H9 (cell line): Measurements from ENCODE around the gene CCDC102A. TPM values are rescaled to one million over a fixed set of nuclear protein-coding genes. Genes with fewer than 3 reads are reported as not detected.

Source experiments
- DNase-seq: peaks from one replicate; pipeline ENCODE4 v3.0.0-alpha.2; 2017
- H2AFZ ChIP-seq: one replicate; pipeline ENCODE4 v1.6.1; 2013; ENCODE audit warnings: mild to moderate bottlenecking, low read length, control low read depth, moderate library complexity
- H2AK5ac ChIP-seq: 2 replicates; pipeline ENCODE4 v1.6.1; 2013; ENCODE audit warnings: low read length, control low read depth, mixed read lengths; ENCODE audit not compliant: insufficient read length
- H2BK120ac ChIP-seq: one replicate; pipeline ENCODE4 v1.6.1; 2013; ENCODE audit warnings: low read depth, mild to moderate bottlenecking, low read length, control low read depth, inconsistent platforms; ENCODE audit not compliant: poor library complexity, severe bottlenecking
- H2BK12ac ChIP-seq: 2 replicates; pipeline ENCODE4 v1.6.1; 2013; ENCODE audit warnings: low read length, control low read depth, mixed read lengths, low read depth; ENCODE audit not compliant: insufficient read length
- H2BK15ac ChIP-seq: 2 replicates; pipeline ENCODE4 v1.6.1; 2013; ENCODE audit warnings: low read depth, low read length, control low read depth
- H2BK20ac ChIP-seq: one replicate; pipeline ENCODE4 v1.6.1; 2013; ENCODE audit warnings: low read depth, mild to moderate bottlenecking, low read length, control low read depth, inconsistent platforms; ENCODE audit not compliant: poor library complexity, severe bottlenecking
- H2BK5ac ChIP-seq: 2 replicates; pipeline ENCODE4 v1.6.1; 2013; ENCODE audit warnings: low read length, control low read depth, mixed read lengths; ENCODE audit not compliant: insufficient read length
- H3K14ac ChIP-seq: 2 replicates; pipeline ENCODE4 v1.6.1; 2013; ENCODE audit warnings: low read length, control low read depth; ENCODE audit not compliant: insufficient read depth
- H3K18ac ChIP-seq: 2 replicates; pipeline ENCODE4 v1.6.1; 2013; ENCODE audit warnings: low read depth, mild to moderate bottlenecking, mixed read lengths, low read length, control low read depth; ENCODE audit not compliant: insufficient read length
- H3K23ac ChIP-seq: 2 replicates; pipeline ENCODE4 v1.6.1; 2013; ENCODE audit warnings: low read length, control low read depth, mixed read lengths, low read depth; ENCODE audit not compliant: insufficient read length
- H3K23me2 ChIP-seq: 2 replicates; pipeline ENCODE4 v1.6.1; 2013; ENCODE audit warnings: low read depth, mild to moderate bottlenecking, mixed read lengths, low read length, control low read depth; ENCODE audit not compliant: insufficient read length, poor library complexity, severe bottlenecking
- H3K27ac ChIP-seq: 2 replicates; pipeline ENCODE4 v1.5.1; 2013; ENCODE audit warnings: low read length, control low read depth, mixed read lengths, low read depth; ENCODE audit not compliant: insufficient read length
- H3K27me3 ChIP-seq: 2 replicates; pipeline ENCODE4 v1.6.1; 2013; ENCODE audit warnings: low read length, control low read depth, inconsistent platforms; ENCODE audit not compliant: insufficient read depth
- H3K4ac ChIP-seq: 2 replicates; pipeline ENCODE4 v1.6.1; 2013; ENCODE audit warnings: low read depth, mild to moderate bottlenecking, control low read depth, inconsistent platforms, low read length, moderate library complexity
- H3K4me1 ChIP-seq: 2 replicates; pipeline ENCODE4 v1.6.1; 2013; ENCODE audit warnings: low read length, control low read depth, inconsistent platforms; ENCODE audit not compliant: insufficient read depth
- H3K4me2 ChIP-seq: 2 replicates; pipeline ENCODE4 v1.6.1; 2013; ENCODE audit warnings: low read length, control low read depth, mixed read lengths; ENCODE audit not compliant: insufficient read length, insufficient read depth
- H3K56ac ChIP-seq: 2 replicates; pipeline ENCODE4 v1.6.1; 2013; ENCODE audit warnings: low read depth, mild to moderate bottlenecking, mixed read lengths, low read length, control low read depth; ENCODE audit not compliant: insufficient read length
- H3K79me1 ChIP-seq: 2 replicates; pipeline ENCODE4 v1.6.1; 2013; ENCODE audit warnings: low read depth, mild to moderate bottlenecking, moderate library complexity, low read length, control low read depth, inconsistent platforms; ENCODE audit not compliant: insufficient read depth, poor library complexity, severe bottlenecking
- H3K79me2 ChIP-seq: 2 replicates; pipeline ENCODE4 v1.6.1; 2013; ENCODE audit warnings: low read length, control low read depth, inconsistent platforms; ENCODE audit not compliant: insufficient read depth
- H3K9ac ChIP-seq: 2 replicates; pipeline ENCODE4 v1.6.1; 2013; ENCODE audit warnings: low read length, control low read depth, mixed read lengths; ENCODE audit not compliant: insufficient read length; ENCODE audit errors: extremely low read depth
- H3K9me3 ChIP-seq: one replicate; pipeline ENCODE4 v1.6.1; 2013; ENCODE audit warnings: low read depth, low read length, inconsistent platforms; ENCODE audit not compliant: control insufficient read depth
- H3T11ph ChIP-seq: one replicate; pipeline ENCODE4 v1.6.1; 2013; ENCODE audit warnings: mild to moderate bottlenecking, low read length, control low read depth, inconsistent platforms
- H4K20me1 ChIP-seq: one replicate; pipeline ENCODE4 v1.6.1; 2013; ENCODE audit not compliant: control insufficient read depth, insufficient read length, insufficient read depth
- H4K5ac ChIP-seq: 2 replicates; pipeline ENCODE4 v1.6.1; 2013; ENCODE audit warnings: low read depth, mild to moderate bottlenecking, mixed read lengths, low read length, control low read depth; ENCODE audit not compliant: insufficient read length
- H4K8ac ChIP-seq: replicated peaks from 2 replicates; pipeline ENCODE4 v1.6.1; 2013; ENCODE audit warnings: low read length, control low read depth, mixed read lengths, low read depth; ENCODE audit not compliant: insufficient read length
- H4K91ac ChIP-seq: 2 replicates; pipeline ENCODE4 v1.6.1; 2013; ENCODE audit warnings: low read depth, mild to moderate bottlenecking, moderate library complexity, mixed read lengths, low read length, control low read depth; ENCODE audit not compliant: insufficient read length
- H3K27ac Mint-ChIP-seq, 3 experiments: 2 replicates in 2 of 3; 3 replicates in 1 of 3; pipeline ENCODE4 v1.8.0; 2020 to 2021; ENCODE audit warnings: mixed read lengths in 3 of 3, mild to moderate bottlenecking in 1 of 3, moderate library complexity in 1 of 3
- H3K27me3 Mint-ChIP-seq: 2 replicates; pipeline ENCODE4 v1.8.0; 2021; ENCODE audit warnings: low read depth, mild to moderate bottlenecking, moderate library complexity, mixed read lengths
- H3K36me3 Mint-ChIP-seq, 3 experiments: 2 replicates in 2 of 3; 3 replicates in 1 of 3; pipeline ENCODE4 v1.8.0; 2020 to 2021; ENCODE audit warnings: low read depth in 3 of 3, mixed read lengths in 3 of 3; ENCODE audit not compliant: insufficient read depth in 1 of 3
- H3K4me1 Mint-ChIP-seq, 2 experiments: 2 replicates each; pipeline ENCODE4 v1.8.0; 2020; ENCODE audit warnings: mixed read lengths in 2 of 2
- H3K4me3 Mint-ChIP-seq, 2 experiments: 2 replicates in 1 of 2; 3 replicates in 1 of 2; pipeline ENCODE4 v1.8.0; 2020 to 2021; ENCODE audit warnings: mild to moderate bottlenecking in 2 of 2, mixed read lengths in 2 of 2, moderate library complexity in 1 of 2
- H3K9me3 Mint-ChIP-seq, 2 experiments: 2 replicates in 1 of 2; 3 replicates in 1 of 2; pipeline ENCODE4 v1.8.0; 2020; ENCODE audit warnings: mild to moderate bottlenecking in 2 of 2, mixed read lengths in 2 of 2, moderate library complexity in 1 of 2
- WGBS: extraction: QIAGEN DNeasy Blood & Tissue Kit; methylation state at CpG from one replicate; pipeline ENCODE4 v1.1.7; 2013; ENCODE audit warnings: missing lambda C conversion rate, low lambda C conversion rate, mixed read lengths; ENCODE audit not compliant: insufficient read length; ENCODE audit errors: extremely low coverage; 5-methylcytosine and 5-hydroxymethylcytosine counted together
- total RNA-seq: library from RNA; stranded (reverse); gene quantifications from 2 replicates; pipeline ENCODE4 v1.2.1, GENCODE V29; 2021
- TF ChIP-seq, protein P1 (sequence below): fragments of 200-600 bp; sonication (generic); conservative IDR thresholded peaks from 3 replicates; pipeline ENCODE4 v1.8.0; 2021; ENCODE audit warnings: antibody characterized with exemption, mild to moderate bottlenecking

The CCDC102A gene
- total RNA-seq, 1 experiment from 2014 or later: 8.2 TPM

DNA sequence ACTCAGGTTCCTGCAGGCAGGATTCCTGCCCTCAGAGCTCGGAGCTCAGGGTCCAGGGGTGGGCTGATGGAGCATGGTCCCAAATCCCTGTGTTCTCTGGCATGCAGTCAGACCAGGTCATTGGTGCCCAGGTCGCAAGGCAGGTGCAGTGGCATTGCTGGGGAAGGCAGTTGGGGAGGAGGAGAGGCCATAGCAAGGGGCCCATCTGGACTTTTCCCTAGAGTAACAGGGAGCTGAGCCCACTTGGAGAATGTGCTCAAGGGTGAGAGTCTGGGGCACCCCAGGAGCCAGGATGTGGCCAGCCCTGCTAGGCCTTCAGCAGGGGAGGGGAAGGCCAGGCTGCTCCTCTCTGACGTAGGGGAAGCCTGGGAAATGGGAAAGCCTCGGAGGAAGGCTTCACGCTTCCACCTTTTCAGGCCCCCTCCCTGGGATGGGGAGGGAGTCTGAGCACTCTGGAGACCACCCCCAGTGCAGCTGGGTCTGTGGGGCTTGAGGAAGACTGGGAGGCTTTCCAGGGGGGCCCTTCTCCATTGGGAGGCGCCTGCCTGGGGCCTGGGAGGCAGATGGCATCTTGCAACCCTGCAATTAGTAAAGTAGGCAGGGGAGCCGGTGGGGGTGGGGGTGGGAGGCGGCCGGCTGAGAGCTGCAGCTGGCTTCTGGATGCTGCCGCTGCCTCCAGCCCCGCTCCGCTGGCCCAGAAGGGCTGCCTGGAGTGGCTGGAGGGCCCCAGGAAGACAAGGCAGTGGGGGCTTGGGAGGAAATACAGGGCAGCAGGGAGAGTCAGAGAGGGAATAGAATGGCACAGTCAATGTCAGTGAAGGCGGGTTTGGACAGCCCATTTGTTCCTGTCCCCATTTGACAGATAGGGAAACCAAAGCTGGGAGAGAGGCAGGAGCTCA lies 29.0 kb downstream of the CCDC102A start:
- DNase-seq: no peak
- Histone ChIP-seq H3K18ac (no peak overlapping the region), H4K20me1 (no peaks in the 10 kb centered on the region), H2BK12ac (no peak overlapping the region), H3K4me2 (no peak overlapping the region), H3K4me1 (no peaks in the 10 kb centered on the region), H4K91ac (no peak overlapping the region), H3K23me2 (no peaks in the 10 kb centered on the region), H4K8ac (no peak overlapping the region), H2BK20ac (no peak overlapping the region), H2BK120ac (no peak overlapping the region), H2AFZ (no peak overlapping the region), H3K23ac (no peak overlapping the region), H3K9ac (no peak overlapping the region), H3K4ac (no peak overlapping the region), H2AK5ac (no peak overlapping the region), H3K56ac (no peak overlapping the region), H3T11ph (no peak overlapping the region), H3K9me3 (no peaks in the 10 kb centered on the region), H3K14ac (no peak overlapping the region), H4K5ac (no peak overlapping the region), H2BK5ac (no peak overlapping the region), H3K79me2 (no peaks in the 10 kb centered on the region), H3K79me1 (no peaks in the 10 kb centered on the region), H3K27ac (no peak overlapping the region), H2BK15ac (no peak overlapping the region), H3K27me3 (no peaks in the 10 kb centered on the region)
- peak overlapping the region in 1 of 3 experiments; percentile 5; a peak in 1 of 7 replicates for H3K27ac Mint-ChIP-seq
- peak overlapping the region in 1 of 2 experiments; percentile 14; a peak in 1 of 5 replicates for H3K4me3 Mint-ChIP-seq
- no CpG with 5 or more reads among the region's 13 CpGs for WGBS
- H3K9me3 Mint-ChIP-seq: no peaks in the 10 kb centered on the region
- peaks cover 0 to 2% (median 0%) of the 10 kb centered on the region in 3 experiments; a peak in 1 of 7 replicates for H3K36me3 Mint-ChIP-seq
- peaks cover 6% of the 10 kb centered on the region for H3K27me3 Mint-ChIP-seq
- TF ChIP-seq, protein P1, sequence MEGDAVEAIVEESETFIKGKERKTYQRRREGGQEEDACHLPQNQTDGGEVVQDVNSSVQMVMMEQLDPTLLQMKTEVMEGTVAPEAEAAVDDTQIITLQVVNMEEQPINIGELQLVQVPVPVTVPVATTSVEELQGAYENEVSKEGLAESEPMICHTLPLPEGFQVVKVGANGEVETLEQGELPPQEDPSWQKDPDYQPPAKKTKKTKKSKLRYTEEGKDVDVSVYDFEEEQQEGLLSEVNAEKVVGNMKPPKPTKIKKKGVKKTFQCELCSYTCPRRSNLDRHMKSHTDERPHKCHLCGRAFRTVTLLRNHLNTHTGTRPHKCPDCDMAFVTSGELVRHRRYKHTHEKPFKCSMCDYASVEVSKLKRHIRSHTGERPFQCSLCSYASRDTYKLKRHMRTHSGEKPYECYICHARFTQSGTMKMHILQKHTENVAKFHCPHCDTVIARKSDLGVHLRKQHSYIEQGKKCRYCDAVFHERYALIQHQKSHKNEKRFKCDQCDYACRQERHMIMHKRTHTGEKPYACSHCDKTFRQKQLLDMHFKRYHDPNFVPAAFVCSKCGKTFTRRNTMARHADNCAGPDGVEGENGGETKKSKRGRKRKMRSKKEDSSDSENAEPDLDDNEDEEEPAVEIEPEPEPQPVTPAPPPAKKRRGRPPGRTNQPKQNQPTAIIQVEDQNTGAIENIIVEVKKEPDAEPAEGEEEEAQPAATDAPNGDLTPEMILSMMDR: no peak
- H3K4me1 Mint-ChIP-seq: peaks cover 14 to 27% of the 10 kb centered on the region in 2 experiments
